ENCODE data around the gene ABI2. TPM values are rescaled to one million over a fixed set of nuclear protein-coding genes. Genes with fewer than 3 reads are reported as not detected.

ABI2 gene
- total and polyA plus RNA-seq, 2 of the 4 experiments (the other 2 are of a cell fraction) = 35.7 to 54.0 TPM

GRCh38 chr2:203431391-203432185 lies 103.4 kb downstream of the ABI2 start:
- no peak overlapping the region for H3K4ac ChIP-seq (ENCODE audit: low read depth, low read length)
- H2BK15ac ChIP-seq (ENCODE audit: low read depth, low read length) = no peak overlapping the region
- TF ChIP-seq SMC3 (IDR thresholded peaks at IDR 0.05; ENCODE audit: low read depth, low read length) = no peak
- no peak for TF ChIP-seq POLR2A (IDR thresholded peaks at IDR 0.05; ENCODE audit: low read depth, low read length)
- TF ChIP-seq ELK1 (IDR thresholded peaks at IDR 0.05; ENCODE audit: borderline replicate concordance, low read depth, low read length) = no peak
- no peak for TF ChIP-seq RCOR1 (IDR thresholded peaks at IDR 0.05; ENCODE audit: insufficient replicate concordance, low read length)
- TF ChIP-seq MAZ (IDR thresholded peaks at IDR 0.05; ENCODE audit: borderline replicate concordance, low read depth, low read length) = no peak
- TF ChIP-seq FOS (IDR thresholded peaks at IDR 0.05; ENCODE audit: low read depth, low read length) = no peak
- no peak for TF ChIP-seq MAFK (IDR thresholded peaks at IDR 0.05; ENCODE audit: low read depth, low read length)
- no TSS peak for BruUV-seq (replicated peaks)
- no peak overlapping the region for H3K56ac ChIP-seq (ENCODE audit: extremely low read depth, insufficient read depth, low read length)
- CTCF ChIA-PET = interaction anchor here (0.6 kb wide), 2 partner anchors 10 to 127 kb away, joined by 3 to 4 read pairs; no protein-coding TSS in a partner anchor
- intact Hi-C loops (cut with micrococcal nuclease) = no loop called here
- no CpG with 5 or more reads among the region's 5 CpGs for WGBS, 2 experiments (ENCODE audit: extremely low coverage in 2 of 2, insufficient read length in 1 of 2)
- no peak overlapping the region for H3K14ac ChIP-seq (replicated peaks; ENCODE audit: low read depth, low read length)
- no peak overlapping the region for H2AK9ac ChIP-seq (replicated peaks; ENCODE audit: low read depth, low read length, poor library complexity)
- DNase-seq (peak; percentile 10), ATAC-seq (ENCODE audit: low read depth) (0 out of 2 replicates have a peak, but pooled peaks have one; percentile 34)
- no peak overlapping the region for H4K91ac ChIP-seq (ENCODE audit: insufficient read depth, low read depth, low read length)
- no peaks in the 10 kb centered on the region for H3K4me1 ChIP-seq (ENCODE audit: control insufficient read depth, insufficient read depth, low read length)
- no peak overlapping the region for H2BK5ac ChIP-seq (ENCODE audit: low read depth, low read length, poor library complexity, severe bottlenecking)
- in situ Hi-C loops (cut with MboI; ENCODE audit: low sequenced_read_pairs) = no loop called here
- H3K4me3 ChIP-seq (ENCODE audit: insufficient read depth, low read depth, low read length) = no peak overlapping the region
- H2BK120ac ChIP-seq (ENCODE audit: low read depth, low read length) = no peak overlapping the region
- H3K27me3 ChIP-seq (ENCODE audit: control insufficient read depth, insufficient read depth, low read length) = no peaks in the 10 kb centered on the region
- H3K18ac ChIP-seq (ENCODE audit: low read depth, low read length) = no peak overlapping the region
- peaks cover 7% of the 10 kb centered on the region for H3K36me3 ChIP-seq (ENCODE audit: control insufficient read depth, insufficient read depth, low read length)
- peaks cover 10% of the 10 kb centered on the region; the same call in 1 of the 2 replicates for H3K9me1 ChIP-seq (ENCODE audit: insufficient read depth, low read length)
- H4K20me1 ChIP-seq (ENCODE audit: insufficient read depth, low read length) = no peaks in the 10 kb centered on the region; the same call in 1 of the 2 replicates
- no peak overlapping the region for H3K9ac ChIP-seq (ENCODE audit: low read depth, low read length)
- H2AFZ ChIP-seq (replicated peaks; ENCODE audit: low read length, poor library complexity) = no peak overlapping the region
- peaks cover 14 to 29% of the 10 kb centered on the region in 2 experiments for H3K79me1 ChIP-seq (ENCODE audit: low read depth in 1 of 2, low read length in 2 of 2)
- no peak overlapping the region for H3K4me2 ChIP-seq (ENCODE audit: low read depth, low read length)
- H3K27ac ChIP-seq (ENCODE audit: insufficient read depth, low read length) = no peak overlapping the region
- H4K8ac ChIP-seq (ENCODE audit: low read depth in 2 of 2, low read length in 2 of 2) = no peak overlapping the region
- POLR2A ChIA-PET (ENCODE audit: unreplicated experiment) = interaction anchor here (0.5 kb wide), 1 partner anchor 18 kb away, joined by 3 read pairs; no protein-coding TSS in a partner anchor
- no peak overlapping the region for H3K23ac ChIP-seq (ENCODE audit: low read depth, low read length)
- no peak overlapping the region for H2BK20ac ChIP-seq (ENCODE audit: low read depth, low read length)
- dilution Hi-C loops (cut with HindIII; ENCODE audit: low sequenced_read_pairs, unreplicated experiment) = no loop called here
- H2AK5ac ChIP-seq (ENCODE audit: low read depth, low read length) = no peak overlapping the region
- H3K9me3 ChIP-seq (ENCODE audit: control insufficient read depth, insufficient read depth, low read length) = no peaks in the 10 kb centered on the region
- H4K5ac ChIP-seq (ENCODE audit: low read depth, low read length) = no peak overlapping the region
